PC-9 (cell line): ENCODE measurements around the gene DIDO1.

Experiments used
- CTCF ChIP-seq: fragments of 200-600 bp; sonication (generic); conservative IDR thresholded peaks from 2 replicates; pipeline ENCODE4 v1.6.1; 2017; ENCODE audit warnings: mixed run types, antibody characterized with exemption, mild to moderate bottlenecking, moderate library complexity
- EZH2 ChIP-seq: fragments of 200-600 bp; sonication (generic); IDR thresholded peaks from 2 replicates; pipeline ENCODE4 v1.8.0; 2017; ENCODE audit warnings: antibody characterized with exemption, low read depth

GRCh38 chr20:62858058-62858830, 68.1 kb downstream of the DIDO1 start:
- TF ChIP-seq CTCF, result no peak
- no peak for TF ChIP-seq EZH2
